IPS-NIHi7 (cell line): ENCODE measurements around the gene TXNDC17.
"Not testable (repeated sequence)": the region's sequence is repeated elsewhere in the genome, so short reads cannot be mapped to it uniquely, and the experiment has no call there.

Experiments used
- DNase-seq: peaks from one replicate; pipeline ENCODE4 v3.0.0; 2012; ENCODE audit warnings: mixed read lengths; ENCODE audit errors: extremely low spot score

Gene TXNDC17

DNA sequence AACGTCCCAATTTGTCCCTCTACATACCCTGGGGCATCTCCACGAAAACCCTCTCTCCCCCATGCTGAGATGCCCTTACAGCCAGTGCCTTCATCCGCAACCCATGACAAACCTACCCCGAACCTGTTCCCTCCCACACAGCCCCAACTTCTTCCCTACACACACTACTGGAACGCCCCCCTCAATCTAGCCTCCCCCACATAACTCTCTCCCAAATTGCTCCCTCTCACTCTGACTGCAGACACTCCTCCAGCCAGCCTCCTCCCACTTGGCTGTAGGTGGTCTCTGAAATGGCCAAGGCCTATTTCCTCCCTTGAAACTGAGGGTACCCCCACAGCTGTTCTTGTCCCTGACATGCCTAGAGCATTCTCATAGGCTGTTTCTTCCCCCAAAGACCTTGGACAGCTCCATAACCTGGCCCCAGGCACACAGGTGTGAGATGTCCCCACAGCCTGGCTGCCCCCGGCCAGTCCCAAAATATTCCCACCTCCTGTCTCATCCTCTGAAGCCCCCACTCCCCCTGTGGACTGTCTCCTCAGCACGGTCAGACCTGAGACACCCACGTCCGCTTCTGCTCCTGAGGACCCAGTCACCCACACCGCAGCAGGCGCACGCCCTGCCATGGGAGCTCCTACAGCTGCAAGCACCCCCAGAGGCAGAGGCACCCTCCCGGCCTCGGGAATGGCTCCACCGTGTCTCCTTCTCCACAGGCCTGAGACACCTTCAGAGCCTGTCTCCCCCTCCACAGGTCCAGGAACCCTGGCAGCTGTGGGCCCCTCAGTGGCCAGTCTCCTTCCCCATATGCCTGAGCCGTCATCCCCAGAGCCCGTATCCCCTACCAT, 4.0 kb upstream of the TXNDC17 start:
- DNase-seq = no peak

DNA sequence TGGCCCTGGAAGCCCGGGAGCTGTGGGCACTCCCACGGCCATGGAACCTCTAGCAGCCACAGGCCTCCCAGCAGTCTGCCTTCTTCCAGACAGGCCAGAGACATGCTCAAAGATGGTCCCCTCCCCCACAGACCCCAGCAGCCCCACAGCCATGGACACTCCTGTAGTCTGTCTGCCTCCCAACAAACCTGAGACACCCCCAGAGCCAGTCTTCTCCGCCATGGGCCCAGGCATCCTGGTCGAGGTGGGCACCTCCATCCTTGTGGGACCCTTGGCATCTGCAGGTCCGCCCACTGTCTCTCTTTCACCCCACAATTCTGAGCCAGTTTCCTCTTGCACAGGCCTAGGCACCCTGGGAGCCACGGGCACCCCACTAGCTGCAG, 3.4 kb upstream of the TXNDC17 start:
- DNase-seq = no peak

DNA sequence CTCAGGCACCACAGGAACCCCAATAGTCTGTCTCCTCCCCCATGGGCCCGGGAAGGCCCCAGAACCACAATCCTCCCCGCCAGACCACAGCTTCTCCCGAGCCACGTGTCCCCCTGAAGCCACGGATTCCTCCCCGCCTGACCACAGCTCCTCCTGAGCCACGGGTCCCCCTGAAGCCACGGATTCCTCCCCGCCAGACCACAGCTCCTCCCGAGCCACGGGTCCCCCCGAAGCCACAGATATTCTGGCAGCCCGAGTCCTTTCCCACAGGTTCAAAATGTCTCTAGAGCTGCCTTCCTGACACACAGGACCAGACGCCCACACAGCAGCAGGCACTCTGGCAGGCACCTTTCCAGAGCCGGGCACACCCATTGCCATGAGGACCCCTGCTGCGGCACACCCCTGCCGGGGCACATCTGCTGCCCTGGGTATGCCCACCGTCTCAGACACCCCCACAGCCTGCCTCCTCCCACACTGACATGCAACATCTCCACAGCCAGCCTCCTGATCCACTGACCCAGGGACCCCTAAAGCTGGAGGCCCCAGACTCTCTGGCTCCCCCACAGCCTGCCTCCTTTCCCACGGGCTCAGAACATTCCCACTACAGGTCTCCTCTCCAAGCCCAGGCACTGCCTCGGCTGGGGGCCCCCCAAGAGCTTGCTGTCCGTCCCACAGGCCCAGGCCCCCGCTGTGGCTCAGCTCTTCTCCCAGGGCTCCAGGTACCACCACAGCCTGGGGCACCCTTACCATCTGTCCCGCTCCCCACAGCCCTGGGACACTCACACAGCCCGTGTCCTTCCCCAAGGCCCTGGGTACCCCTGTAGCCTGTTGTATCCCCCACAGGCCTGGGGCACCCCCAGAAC, 2.6 kb upstream of the TXNDC17 start:
- no peak for DNase-seq

DNA sequence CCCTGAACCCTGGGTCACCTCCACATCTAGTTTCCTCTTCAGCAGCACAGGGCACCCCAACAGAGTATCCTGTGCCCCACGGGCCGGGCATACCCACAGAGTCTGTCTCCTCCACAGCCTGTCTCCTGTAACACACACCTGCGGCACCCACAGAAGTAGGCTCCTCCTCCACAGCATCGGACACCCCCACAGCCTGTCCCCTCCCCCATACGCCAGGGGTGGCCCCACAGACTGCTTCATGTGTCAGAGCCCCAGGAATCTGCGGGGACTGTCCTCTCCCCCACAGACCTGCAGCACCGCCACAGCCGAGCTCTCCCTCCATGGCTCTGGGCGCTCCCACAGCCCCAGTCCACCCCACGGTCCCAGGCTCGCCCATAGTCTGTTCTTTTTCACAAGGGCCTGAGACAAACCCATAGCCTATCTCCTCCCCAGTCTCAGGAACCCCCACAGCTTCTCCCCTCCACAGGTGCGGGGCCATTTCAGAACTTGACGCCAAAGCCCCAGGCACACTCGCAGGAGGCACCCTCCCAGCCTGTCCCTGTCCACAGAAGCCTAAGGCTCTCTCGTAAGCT, 1.8 kb upstream of the TXNDC17 start:
- DNase-seq = no peak

DNA sequence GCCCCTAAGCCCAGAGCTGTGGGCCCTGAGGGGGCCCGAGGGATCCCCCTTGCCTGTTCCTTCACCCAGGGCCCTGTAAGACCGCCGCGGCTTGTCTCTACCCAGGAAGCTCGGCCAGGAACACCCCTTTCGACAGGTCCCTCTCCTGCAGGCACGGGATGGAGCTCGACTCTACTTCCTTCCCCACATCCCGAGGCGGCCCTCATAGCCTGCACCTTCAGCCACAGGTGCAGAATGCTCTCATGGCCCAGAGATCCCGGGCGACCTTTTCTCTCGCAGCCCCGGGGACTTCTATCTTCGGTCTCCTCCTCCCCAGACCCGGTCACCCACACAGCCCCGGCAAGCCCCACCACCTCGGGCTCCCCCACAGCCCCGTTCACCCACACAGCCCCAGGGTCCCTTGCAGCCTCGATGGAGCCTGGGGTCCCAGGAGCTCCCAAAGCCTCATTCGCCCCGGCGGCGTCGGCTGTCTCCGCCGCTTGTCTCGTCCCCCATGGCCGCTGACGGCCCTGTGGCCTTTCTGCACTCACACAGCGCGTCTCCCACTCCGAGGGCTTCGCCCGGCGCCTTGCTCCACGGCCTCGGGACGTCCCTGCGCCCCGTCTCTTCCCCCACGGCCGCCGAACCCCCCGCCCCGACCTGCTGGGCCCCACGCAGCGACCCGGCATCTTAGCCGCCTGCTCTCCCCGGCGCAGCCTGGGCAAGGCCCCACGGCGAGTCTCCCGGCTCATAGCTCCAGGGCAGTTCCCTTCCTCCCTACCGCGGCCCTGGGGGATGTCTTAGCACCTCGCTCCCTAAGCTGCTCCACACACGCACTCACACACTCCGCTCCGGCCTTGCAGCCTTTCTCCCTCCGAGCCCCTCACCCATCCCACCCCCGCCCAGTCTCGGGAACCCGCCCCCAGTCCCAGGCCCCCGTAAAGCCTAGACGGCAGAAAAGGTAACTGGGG, 999 bp upstream of the TXNDC17 start:
- peak; percentile 38 for DNase-seq

DNA sequence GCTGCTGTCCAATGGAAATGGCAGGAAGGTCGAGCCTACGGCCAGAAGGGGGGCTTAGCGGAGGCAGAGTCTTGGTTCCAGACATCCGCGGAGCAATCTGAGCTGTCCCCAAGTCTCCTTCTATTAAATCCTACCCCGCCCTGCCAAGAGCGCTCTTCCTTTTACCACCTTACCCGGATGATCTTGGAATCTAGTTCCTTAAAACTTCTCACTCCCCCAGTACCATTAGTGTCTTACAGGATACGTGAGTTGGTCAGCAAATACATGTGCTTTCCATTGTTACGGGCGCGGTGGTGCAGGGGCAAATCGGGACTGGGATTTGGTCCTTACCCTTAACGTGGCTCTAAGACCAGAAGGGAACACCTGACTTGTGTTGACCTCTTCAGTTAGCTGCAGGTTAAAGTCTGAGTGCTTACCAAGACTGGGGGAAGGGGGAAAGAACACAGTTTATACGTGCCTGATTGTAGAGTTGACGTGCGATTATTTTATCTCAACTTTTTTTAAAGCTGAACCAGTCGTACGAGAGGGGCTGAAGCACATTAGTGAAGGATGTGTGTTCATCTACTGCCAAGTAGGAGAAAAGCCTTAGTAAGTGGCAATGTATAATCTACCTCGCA, 495 bp downstream of the TXNDC17 start:
- peak; percentile 55 for DNase-seq

DNA sequence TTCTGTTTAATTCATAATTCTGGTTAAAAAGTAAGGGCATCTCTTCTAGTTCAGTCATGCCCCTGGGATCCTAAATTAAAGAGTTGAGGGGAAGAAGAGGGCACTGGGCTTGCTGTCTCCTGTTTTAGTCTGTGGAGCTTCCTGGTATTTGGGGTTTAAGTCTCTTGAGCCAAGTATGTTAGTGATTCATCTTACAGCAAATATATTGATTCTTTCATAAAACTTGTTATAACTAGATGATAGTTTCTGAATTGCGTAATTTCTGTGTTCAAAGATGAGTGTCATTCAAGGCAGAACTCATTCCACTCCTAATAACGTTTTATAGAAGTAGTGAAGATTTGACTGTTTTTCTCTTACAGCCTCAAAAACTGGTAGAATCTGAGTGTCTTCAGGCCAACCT, 1.7 kb downstream of the TXNDC17 start:
- DNase-seq = no peak

DNA sequence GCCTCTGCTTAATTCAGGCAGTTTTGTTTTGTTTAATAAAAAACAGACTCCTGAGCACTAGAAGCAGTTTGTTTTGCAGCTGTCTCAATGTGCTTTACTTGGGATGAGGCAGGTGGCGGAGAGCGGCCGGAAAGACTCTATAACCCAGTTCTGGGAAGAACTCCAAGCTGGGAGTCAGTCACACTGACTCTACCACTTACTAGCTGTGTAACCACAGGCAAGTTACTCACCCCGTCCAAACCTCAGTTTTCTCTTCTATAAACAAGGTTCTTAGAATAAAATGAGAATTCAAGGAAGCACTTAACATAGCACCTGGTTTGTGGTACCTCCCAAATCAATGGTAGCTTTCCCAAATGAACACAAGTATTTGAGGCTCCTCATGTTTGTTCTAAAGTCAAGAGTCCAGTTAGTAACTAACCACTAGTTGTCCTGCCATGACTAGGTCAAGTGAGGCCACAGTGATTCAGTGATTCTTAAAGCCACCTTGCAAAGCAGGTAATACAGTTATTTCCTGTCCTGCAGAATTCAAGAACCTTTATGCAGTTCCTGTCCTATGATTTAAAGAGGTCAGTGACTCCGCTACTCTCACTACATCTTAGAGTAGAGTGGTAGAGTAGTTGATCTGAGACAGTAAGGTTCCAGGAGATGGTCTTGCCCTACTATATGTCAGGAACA, 2.7 kb downstream of the TXNDC17 start:
- no peak for DNase-seq

DNA sequence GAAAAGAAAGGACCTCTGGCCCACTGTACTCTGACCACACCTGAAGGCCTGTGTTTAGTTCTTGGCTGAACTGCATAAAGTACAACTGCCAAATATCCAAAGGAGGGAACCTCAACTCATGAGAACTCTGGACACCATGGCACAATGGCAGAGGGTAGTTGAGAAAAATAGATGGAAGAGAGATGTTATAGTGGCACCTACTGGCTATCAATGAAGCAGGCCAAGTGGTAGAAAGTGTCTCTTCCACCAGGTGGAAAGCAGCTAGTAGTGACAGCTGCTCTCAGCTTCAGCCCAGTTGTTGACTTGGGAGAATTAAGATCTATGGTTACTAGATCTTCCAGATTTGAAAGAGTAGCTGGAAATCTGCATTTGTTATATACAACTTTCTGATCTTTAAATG, 7.3 kb downstream of the TXNDC17 start:
- DNase-seq = no peak

DNA sequence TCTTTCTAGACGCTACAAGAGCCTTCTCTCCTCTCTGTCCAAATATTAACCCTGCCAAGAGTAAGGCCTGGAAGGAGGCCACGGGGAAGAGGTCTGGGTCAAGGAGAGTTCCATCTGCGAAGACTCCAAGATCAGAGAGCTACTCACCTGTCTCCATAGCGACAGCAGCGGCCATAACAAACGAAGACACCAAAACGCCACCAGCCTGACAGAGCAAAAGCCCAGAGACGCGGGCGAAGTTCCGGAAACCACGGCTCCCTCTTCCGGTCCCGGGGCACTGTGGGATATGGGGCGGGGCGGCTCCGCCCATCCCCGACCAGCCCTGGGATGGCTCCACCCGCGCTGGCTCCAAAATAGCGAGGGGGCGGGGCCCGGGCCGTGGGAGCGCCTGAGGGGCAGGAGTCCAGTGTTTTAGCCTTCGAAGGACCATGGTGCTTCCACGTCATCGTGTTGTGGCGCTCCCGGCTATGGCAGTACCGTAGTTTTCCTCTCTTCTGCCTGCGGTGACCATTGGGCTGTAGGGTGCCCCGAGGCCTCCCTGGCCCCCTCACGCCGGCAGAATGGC, 10.6 kb downstream of the TXNDC17 start, which contains the start of the genes C17orf100 and MED31:
TSS of gene C17orf100 (plus strand) at position 409 of the 565 bp plus-strand sequence. CDS start at position 561, 152 bp downstream.
TSS of gene MED31 (minus strand) at position 252 of the 565 bp plus-strand sequence. CDS start at position 175, 77 bp downstream.
- DNase-seq = peak; percentile 95

DNA sequence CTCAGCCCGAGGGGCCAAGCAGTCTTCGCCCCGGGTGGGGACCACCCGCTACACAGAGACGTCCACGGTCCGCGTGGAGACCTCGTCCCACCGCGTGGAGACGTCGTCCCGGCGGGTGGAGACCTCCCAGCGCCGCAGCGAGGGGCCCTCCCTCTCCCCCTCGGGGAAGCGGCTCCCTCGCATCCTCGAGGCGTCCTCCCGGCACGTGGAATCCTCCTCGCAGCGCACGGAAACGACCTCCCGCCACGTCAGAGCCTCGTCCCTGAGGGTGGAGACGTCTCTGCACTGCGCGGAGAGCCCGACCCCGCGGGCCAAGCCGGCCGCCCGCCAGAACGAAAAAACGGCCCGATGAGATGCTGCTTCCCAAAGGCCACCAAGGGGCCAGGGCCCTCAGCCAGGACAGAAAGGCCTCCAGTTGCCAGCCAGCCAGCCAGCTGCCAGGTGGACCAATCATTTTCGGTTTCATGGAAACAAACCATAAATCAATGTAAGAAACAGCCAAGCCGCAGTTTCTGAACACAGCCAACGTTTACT, 11.1 kb downstream of the TXNDC17 start:
- DNase-seq = no peak

DNA sequence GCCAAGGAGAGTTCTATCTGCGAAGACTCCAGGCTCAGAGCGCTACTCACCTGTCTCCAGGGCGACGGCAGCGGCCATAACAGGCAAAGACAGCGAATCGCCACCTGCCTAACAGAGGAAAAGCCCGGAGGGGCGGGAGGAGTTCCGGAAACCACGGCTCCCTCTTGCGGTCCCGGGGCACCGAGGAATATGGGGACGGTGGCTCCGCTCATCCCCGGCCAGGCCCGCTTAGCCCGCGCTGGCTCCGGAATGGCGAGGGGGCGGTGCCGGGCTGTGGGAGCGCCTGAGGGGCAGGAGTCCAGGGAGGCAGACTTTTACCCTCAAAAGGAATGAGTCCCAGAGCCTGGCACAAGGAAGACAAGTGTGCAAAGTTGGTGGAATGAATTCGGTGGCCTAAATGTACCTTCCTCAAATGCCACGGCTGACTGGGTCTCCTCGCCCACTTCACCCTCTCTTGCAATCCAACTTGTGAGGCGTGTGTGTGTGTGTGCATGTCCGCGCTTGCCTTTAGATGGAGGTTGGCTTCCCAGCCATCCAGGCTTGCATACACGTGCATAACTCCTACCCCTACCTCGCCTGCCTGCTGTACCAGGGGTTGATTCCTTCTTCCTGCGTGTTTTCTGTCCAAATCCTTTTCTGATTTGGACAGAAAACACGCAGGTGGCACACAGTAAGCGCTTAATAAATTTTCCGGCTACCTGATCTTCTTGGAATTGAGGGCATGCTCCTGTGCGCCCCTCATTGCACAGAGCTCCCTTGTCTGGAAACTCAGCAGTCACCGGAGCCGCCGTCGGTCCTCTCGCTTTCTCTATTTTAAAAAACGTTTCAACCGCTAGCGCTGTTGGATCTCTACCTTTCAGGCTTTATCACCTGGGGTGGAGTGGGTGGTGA, 14.2 kb downstream of the TXNDC17 start:
- peak; percentile 82 for DNase-seq

DNA sequence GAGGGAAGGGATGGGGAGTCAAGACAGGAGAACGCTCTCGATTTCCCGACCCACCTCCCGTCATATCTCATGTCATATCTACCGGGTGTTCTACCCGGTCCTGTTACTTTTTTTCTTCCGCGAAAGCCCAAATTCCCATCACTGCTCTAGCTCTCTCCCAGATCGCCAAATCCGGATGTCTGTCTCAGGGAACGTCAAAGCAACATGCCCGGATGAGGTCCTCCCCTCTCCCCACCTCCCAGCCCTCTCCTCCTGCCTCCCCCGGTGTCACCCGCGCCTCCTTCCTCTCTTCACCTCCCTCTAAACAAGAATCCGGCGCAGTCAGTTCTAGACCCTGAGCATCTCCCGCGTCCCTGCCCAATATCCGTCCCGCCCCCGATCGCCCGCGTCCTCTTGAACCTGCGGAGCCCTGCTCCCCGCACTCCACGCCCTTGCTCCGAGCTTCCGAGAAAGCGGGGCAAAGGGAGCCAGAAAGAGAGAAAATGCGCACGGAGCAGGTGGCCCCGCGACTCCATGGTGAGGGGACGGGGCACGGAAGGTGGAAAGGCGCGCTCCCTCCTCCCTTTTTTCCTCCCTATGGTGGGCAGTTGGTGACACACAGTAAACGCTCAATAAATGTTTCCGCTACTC, 15.0 kb downstream of the TXNDC17 start:
- DNase-seq = not testable (repeated sequence)

DNA sequence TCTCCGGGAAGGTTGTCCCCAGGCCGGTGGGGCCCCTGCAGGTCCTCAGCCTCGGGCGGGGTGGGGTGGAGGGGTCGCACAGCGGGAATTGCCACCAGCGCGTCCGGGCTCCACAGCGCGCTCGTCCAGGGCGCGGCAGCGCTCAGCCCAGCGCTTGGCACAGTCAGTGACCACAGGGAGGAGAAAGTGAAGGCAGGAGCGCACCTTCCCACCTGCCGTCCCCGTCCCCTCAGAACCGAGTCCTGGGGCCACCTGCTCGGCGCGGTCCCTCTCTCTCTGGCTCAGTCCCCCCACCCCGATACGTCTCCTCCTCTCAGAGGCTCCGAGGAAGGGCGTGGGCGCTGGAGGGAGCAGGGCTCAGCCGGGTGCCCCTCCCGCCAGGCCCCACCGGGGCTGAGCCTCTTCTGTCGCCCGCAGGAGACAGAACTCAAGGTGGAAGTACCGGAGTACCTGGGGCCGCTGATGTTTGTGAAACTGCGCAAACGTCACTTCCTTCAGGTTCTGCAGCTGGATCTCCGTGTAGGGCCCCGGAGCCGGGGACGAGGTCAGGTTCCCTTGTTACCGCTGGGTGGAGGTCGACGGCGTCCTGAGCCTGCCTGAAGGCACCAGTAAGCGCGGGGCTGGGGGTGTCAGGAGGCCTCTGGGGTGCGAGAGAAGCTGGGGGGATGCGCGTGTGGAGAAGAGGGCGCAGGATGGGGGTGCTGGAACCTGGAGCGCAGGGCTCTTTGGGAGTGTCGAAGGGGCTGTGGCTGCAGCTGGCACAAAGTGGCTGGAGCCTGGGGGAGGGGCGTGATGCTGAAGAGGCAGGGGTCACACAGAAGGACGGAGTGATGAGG, 16.2 kb downstream of the TXNDC17 start:
- DNase-seq = peak; percentile 61

DNA sequence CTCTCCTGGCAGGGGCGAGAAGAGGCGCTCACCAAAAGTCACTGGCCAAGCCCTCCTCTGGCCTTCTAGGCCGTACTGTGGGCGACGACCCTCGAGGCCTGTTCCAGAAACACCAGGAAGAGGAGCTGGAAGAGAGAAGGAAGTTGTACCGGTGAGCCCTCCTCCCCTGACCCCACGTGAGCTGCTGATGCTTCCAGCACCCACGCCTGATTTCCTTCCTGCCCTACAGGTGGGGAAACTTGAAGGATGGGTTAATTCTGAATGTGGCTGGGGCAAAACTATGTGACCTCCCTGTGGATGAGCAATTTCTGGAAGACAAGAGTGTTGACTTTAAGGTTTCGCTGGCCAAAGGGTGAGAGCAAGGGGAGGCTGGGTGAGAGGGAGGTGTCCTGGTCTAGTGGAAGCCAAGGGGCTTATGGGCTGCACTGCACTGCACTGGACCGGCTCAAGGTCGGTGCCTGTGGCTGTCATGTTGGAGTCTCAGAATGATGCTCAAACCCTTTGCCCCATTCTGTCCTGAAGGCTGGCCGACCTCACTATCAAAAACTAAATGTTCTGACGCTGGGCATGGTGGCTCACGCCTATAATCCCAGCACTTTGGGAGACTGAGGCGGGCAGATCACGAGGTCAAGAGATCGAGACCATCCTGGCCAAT, 16.9 kb downstream of the TXNDC17 start:
- no peak for DNase-seq

DNA sequence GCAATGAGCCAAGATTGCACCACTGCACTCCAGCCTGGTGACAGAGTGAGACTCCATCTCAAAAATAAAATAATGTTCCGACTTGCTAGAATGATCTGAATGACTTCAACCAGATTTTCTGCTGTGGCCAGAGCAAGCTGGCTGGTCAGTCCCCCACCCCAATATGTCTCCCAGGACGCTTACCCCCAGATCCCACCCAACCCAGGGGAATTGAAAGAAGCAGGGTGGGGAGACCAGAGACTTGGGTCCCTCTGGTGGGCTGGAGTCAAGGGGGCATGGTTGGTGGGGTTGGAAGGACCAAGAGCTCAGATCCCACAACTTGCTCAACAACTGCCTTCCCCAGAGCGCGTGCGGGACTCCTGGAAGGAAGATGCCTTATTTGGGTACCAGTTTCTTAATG, 17.6 kb downstream of the TXNDC17 start:
- DNase-seq = not testable (repeated sequence)

DNA sequence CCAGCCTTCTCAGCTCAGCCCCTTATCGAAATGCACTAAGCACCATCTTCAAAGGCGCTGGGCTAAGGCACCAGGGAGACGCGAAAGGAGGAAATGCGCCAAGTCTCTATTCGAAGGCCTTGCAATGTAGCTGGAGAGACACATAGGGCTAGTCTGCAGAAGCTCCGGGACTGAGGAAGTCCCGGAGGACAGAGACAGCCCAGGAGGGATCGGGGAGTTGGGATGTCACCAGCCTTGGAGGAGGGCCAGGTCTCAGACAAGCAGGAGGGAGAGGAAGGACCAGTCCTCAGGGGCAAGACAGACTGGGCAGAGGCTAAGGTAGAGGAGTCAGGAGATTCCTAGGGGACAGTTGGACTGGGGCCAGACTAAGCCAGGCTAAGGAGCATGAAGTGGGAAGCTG, 19.2 kb downstream of the TXNDC17 start:
- DNase-seq = no peak
